WTC11 (cell line): ENCODE data around the gene GRAMD1A. TPM values are rescaled to one million over a fixed set of nuclear protein-coding genes. Genes with fewer than 3 reads are reported as not detected.

ENCODE experiments used
- ATAC-seq: fragments of 200-7000 bp; cut with Tn5 transposase; 2 replicates; pipeline ENCODE4 v1.10.0; 2021; ENCODE audit warnings: mild to moderate bottlenecking, moderate library complexity
- CTCF ChIA-PET: fragments of 300-600 bp; sonication (Branson Sonifier 250); formaldehyde crosslinking; loops from one replicate; lab custom pipeline; 2021; ENCODE audit warnings: antibody characterized with exemption; lab: Charles Lee
- POLR2A ChIA-PET: fragments of 350-600 bp; sonication (Branson Sonifier 250); formaldehyde crosslinking; loops from one replicate; lab custom pipeline; 2021; ENCODE audit warnings: antibody characterized with exemption; lab: Charles Lee
- DNase-seq: peaks from one replicate; pipeline ENCODE4 v3.0.0; 2021; ENCODE audit warnings: low spot score
- H3K27ac Mint-ChIP-seq: 2 replicates; pipeline ENCODE4 v1.8.0; 2021; ENCODE audit warnings: mixed read lengths
- H3K27me3 Mint-ChIP-seq: 2 replicates; pipeline ENCODE4 v1.8.0; 2021; ENCODE audit warnings: low read depth, mild to moderate bottlenecking, moderate library complexity, mixed read lengths
- H3K36me3 Mint-ChIP-seq: 2 replicates; pipeline ENCODE4 v1.8.0; 2021; ENCODE audit warnings: mixed read lengths
- H3K4me1 Mint-ChIP-seq: 2 replicates; pipeline ENCODE4 v1.8.0; 2022; ENCODE audit warnings: mixed read lengths
- H3K4me3 Mint-ChIP-seq: 2 replicates; pipeline ENCODE4 v1.8.0; 2021; ENCODE audit warnings: mild to moderate bottlenecking, moderate library complexity, mixed read lengths
- H3K9me3 Mint-ChIP-seq: 2 replicates; pipeline ENCODE4 v1.8.0; 2021; ENCODE audit warnings: mixed read lengths
- HMGA2 ChIP-seq: fragments of 250-450 bp; sonication (Bioruptor Pico); IDR thresholded peaks from 2 replicates; pipeline ENCODE4 v1.4.0; 2021; ENCODE audit warnings: mild to moderate bottlenecking, moderate library complexity
- IRF2 ChIP-seq: sonication (generic); formaldehyde crosslinking; IDR thresholded peaks from 2 replicates; pipeline ENCODE4 v1.8.0; 2022; ENCODE audit warnings: low read depth, missing genetic modification reagents, borderline replicate concordance
- NFYB ChIP-seq: sonication (generic); formaldehyde crosslinking; conservative IDR thresholded peaks from 2 replicates; pipeline ENCODE4 v1.8.0; 2022; ENCODE audit warnings: low read depth, missing genetic modification reagents
- SMAD3 ChIP-seq: sonication (generic); formaldehyde crosslinking; IDR thresholded peaks from 2 replicates; pipeline ENCODE4 v1.8.0; 2022; ENCODE audit warnings: missing genetic modification reagents, mild to moderate bottlenecking, borderline replicate concordance
- SMAD4 ChIP-seq: sonication (generic); formaldehyde crosslinking; IDR thresholded peaks from 2 replicates; pipeline ENCODE4 v1.8.0; 2022; ENCODE audit warnings: mild to moderate bottlenecking, missing genetic modification reagents
- ZBTB21 ChIP-seq: sonication (generic); formaldehyde crosslinking; IDR thresholded peaks from 2 replicates; pipeline ENCODE4 v1.8.1; 2023; ENCODE audit warnings: mild to moderate bottlenecking, missing genetic modification reagents, borderline replicate concordance
- ZNF138 ChIP-seq: sonication (generic); formaldehyde crosslinking; conservative IDR thresholded peaks from 2 replicates; pipeline ENCODE4 v1.8.1; 2022; ENCODE audit warnings: mild to moderate bottlenecking, moderate library complexity, missing genetic modification reagents
- ZNF232 ChIP-seq: sonication (generic); formaldehyde crosslinking; IDR thresholded peaks from 2 replicates; pipeline ENCODE4 v1.8.0; 2022; ENCODE audit warnings: mild to moderate bottlenecking, missing genetic modification reagents
- ZNF396 ChIP-seq: fragments of 250-450 bp; sonication (Bioruptor Pico); IDR thresholded peaks from 2 replicates; pipeline ENCODE4 v1.8.0; 2021; ENCODE audit warnings: mild to moderate bottlenecking, moderate library complexity, borderline replicate concordance
- total RNA-seq: library from RNA; stranded (reverse); gene quantifications from 3 replicates; pipeline ENCODE4 v1.2.3, GENCODE V29; 2021
- TF ChIP-seq, protein P1 (sequence below): fragments of 250-450 bp; sonication (Bioruptor Pico); IDR thresholded peaks from 2 replicates; pipeline ENCODE4 v1.9.0; 2021; ENCODE audit warnings: mild to moderate bottlenecking, borderline replicate concordance
- TF ChIP-seq, protein P2 (sequence below): sonication (generic); formaldehyde crosslinking; IDR thresholded peaks from 2 replicates; pipeline ENCODE4 v1.8.0; 2023; ENCODE audit warnings: missing genetic modification reagents
- TF ChIP-seq, protein P3 (sequence below): sonication (generic); formaldehyde crosslinking; conservative IDR thresholded peaks from 2 replicates; pipeline ENCODE4 v1.8.1; 2023; ENCODE audit warnings: mild to moderate bottlenecking, low read depth, missing genetic modification reagents, moderate library complexity
- TF ChIP-seq, protein P4 (sequence below): fragments of 250-450 bp; sonication (Bioruptor Pico); IDR thresholded peaks from 2 replicates; pipeline ENCODE4 v1.9.0; 2021; ENCODE audit warnings: mild to moderate bottlenecking
- TF ChIP-seq, protein P5 (sequence below): fragments of 250-450 bp; sonication (Bioruptor Pico); conservative IDR thresholded peaks from 2 replicates; pipeline ENCODE4 v1.9.0; 2021; ENCODE audit warnings: mild to moderate bottlenecking

Gene GRAMD1A
- total RNA-seq, 1 experiment from 2014 or later = 389 TPM

DNA sequence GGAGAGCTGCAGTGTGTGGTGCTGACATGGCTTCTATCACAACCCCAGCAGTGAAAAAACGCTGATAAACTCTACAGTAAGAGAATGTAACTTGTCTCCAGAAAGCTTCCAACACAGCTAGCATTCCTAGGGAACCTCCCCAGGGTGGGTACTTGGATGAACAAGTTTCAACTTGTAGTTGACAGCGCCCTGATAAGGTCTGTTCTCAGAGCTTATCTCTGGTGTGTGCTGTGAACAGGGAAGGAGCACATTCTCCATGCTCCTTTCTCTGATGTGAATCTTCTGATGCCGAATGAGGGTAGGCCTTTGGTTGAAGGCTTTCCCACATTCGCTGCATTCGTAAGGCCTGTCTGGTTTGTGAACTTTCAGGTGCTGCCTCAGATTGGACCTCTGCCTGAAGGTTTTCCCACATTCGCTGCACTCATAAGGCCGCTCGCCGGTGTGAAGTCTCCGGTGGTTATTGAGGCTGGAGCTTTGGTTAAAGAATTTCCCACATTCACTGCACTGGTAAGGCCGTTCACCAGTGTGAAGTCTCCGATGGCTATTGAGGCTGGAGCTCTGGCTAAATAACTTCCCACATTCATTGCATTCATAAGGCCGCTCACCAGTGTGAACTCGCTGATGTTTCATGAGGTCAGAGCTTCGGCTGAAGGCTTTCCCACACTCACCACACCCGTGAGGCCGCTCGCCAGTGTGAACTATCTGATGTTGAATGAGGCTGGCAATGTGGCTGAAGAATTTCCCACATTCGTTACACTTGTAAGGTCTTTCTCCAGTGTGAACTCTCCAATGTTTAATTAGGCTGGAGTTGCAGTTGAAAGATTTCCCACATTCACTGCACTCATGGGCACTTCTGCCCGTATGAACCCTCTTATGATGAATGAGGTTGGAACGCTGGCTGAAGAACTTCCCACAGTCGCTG is 42.0 kb upstream of the GRAMD1A start:
- Mint-ChIP-seq H3K9me3 (peaks cover 66% of the 10 kb centered on the region), H3K27me3 (peaks cover 22% of the 10 kb centered on the region)
- TF ChIP-seq SMAD3 (CRISPR knock-in tag) (no peak), ZNF138 (CRISPR knock-in tag) (no peak), IRF2 (CRISPR knock-in tag) (no peak), NFYB (CRISPR knock-in tag) (no peak), ZNF232 (no peak), HMGA2 (no peak), ZBTB21 (no peak), SMAD4 (CRISPR knock-in tag) (no peak), ZNF396 (CRISPR knock-in tag) (no peak)
- TF ChIP-seq, protein P1, sequence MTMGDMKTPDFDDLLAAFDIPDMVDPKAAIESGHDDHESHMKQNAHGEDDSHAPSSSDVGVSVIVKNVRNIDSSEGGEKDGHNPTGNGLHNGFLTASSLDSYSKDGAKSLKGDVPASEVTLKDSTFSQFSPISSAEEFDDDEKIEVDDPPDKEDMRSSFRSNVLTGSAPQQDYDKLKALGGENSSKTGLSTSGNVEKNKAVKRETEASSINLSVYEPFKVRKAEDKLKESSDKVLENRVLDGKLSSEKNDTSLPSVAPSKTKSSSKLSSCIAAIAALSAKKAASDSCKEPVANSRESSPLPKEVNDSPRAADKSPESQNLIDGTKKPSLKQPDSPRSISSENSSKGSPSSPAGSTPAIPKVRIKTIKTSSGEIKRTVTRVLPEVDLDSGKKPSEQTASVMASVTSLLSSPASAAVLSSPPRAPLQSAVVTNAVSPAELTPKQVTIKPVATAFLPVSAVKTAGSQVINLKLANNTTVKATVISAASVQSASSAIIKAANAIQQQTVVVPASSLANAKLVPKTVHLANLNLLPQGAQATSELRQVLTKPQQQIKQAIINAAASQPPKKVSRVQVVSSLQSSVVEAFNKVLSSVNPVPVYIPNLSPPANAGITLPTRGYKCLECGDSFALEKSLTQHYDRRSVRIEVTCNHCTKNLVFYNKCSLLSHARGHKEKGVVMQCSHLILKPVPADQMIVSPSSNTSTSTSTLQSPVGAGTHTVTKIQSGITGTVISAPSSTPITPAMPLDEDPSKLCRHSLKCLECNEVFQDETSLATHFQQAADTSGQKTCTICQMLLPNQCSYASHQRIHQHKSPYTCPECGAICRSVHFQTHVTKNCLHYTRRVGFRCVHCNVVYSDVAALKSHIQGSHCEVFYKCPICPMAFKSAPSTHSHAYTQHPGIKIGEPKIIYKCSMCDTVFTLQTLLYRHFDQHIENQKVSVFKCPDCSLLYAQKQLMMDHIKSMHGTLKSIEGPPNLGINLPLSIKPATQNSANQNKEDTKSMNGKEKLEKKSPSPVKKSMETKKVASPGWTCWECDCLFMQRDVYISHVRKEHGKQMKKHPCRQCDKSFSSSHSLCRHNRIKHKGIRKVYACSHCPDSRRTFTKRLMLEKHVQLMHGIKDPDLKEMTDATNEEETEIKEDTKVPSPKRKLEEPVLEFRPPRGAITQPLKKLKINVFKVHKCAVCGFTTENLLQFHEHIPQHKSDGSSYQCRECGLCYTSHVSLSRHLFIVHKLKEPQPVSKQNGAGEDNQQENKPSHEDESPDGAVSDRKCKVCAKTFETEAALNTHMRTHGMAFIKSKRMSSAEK (CRISPR knock-in tag) = no peak
- TF ChIP-seq, protein P2, sequence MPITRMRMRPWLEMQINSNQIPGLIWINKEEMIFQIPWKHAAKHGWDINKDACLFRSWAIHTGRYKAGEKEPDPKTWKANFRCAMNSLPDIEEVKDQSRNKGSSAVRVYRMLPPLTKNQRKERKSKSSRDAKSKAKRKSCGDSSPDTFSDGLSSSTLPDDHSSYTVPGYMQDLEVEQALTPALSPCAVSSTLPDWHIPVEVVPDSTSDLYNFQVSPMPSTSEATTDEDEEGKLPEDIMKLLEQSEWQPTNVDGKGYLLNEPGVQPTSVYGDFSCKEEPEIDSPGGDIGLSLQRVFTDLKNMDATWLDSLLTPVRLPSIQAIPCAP (CRISPR knock-in tag) = no peak
- TF ChIP-seq, protein P3, sequence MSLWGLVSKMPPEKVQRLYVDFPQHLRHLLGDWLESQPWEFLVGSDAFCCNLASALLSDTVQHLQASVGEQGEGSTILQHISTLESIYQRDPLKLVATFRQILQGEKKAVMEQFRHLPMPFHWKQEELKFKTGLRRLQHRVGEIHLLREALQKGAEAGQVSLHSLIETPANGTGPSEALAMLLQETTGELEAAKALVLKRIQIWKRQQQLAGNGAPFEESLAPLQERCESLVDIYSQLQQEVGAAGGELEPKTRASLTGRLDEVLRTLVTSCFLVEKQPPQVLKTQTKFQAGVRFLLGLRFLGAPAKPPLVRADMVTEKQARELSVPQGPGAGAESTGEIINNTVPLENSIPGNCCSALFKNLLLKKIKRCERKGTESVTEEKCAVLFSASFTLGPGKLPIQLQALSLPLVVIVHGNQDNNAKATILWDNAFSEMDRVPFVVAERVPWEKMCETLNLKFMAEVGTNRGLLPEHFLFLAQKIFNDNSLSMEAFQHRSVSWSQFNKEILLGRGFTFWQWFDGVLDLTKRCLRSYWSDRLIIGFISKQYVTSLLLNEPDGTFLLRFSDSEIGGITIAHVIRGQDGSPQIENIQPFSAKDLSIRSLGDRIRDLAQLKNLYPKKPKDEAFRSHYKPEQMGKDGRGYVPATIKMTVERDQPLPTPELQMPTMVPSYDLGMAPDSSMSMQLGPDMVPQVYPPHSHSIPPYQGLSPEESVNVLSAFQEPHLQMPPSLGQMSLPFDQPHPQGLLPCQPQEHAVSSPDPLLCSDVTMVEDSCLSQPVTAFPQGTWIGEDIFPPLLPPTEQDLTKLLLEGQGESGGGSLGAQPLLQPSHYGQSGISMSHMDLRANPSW (CRISPR knock-in tag) = no peak
- TF ChIP-seq, protein P4, sequence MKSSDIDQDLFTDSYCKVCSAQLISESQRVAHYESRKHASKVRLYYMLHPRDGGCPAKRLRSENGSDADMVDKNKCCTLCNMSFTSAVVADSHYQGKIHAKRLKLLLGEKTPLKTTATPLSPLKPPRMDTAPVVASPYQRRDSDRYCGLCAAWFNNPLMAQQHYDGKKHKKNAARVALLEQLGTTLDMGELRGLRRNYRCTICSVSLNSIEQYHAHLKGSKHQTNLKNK (CRISPR knock-in tag) = no peak
- TF ChIP-seq, protein P5, sequence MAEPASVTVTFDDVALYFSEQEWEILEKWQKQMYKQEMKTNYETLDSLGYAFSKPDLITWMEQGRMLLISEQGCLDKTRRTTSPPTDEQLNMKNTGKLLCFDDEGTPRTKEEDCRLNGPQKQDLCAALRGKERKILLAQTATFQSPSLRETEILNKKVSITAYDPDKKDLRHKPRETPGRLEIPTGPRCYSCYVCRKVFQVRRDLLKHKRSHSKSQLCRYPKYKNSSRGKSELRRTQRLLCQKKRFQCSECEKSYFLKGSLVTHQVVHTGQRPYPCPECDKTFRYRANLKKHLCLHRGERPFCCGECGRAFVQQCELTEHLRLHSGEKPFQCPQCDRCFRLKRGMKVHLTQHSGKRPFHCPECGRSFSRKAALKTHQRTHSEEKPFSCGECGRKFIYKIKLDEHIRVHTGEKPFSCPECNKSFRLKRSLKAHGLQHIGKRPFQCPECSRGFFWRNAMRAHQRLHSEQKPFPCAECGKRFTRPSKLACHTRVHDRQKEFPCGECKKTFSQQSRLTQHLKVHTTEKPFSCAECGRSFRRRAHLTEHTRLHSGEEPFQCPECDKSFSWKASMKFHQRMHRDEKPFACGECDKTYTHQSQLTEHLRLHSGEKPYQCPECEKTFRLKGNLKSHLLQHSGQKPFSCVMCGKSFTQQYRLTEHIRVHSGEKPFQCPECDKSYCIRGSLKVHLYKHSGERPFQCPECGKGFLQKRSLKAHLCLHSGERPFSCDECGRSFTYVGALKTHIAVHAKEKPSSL (CRISPR knock-in tag) = no peak
- TF ChIP-seq, all 79 proteins: peak for 0
- ATAC-seq = no peak
- POLR2A ChIA-PET = no interaction called here
- no peak for DNase-seq
- Mint-ChIP-seq H3K36me3 (peaks cover 83% of the 10 kb centered on the region), H3K4me1 (peaks cover 14% of the 10 kb centered on the region), H3K4me3 (no peak overlapping the region), H3K27ac (no peak overlapping the region)
- CTCF ChIA-PET = no interaction called here
